Measurements from ENCODE around the gene ME3.

ME3 gene

DNA sequence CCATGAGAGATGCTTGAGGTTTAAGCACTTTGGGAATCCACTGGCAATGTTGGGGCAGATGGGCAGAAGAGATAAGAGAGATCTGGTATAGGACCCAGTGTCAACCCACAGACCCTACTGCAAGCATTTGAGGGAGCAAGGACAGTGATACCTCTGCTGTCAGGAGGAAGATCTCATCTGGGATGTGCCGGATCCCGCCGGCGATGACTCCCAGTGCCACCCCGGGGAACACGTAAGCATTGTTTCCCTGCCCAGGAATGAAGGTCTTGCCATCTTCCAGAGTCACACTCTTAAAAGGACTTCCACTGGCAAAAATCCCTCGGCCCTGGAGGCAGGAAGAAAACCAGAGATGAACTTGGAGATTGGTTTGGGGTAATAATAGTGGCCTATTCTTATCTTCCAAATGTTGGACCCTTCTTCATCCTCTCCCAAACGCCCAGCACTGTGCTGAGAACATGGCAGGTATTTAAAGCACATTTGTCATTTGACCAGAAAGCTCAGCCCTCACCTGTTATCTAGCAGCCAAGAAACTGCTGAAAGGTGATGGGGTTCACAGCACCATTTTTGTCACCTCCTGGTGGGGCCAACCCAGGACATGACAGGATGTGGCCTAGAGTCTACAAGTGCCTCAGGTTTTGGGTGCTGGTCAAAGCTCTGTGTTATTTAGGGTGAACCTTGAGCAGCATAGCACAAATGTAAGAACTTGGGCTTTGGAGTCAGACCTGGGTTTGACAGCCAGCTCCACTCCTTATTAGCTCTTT lies 226.1 kb downstream of the ME3 start:
- DNase-seq = no peak
- H3K36me3 ChIP-seq (replicated peaks) = no peaks in the 10 kb centered on the region
- H3K27ac ChIP-seq = no peak overlapping the region
- no peaks in the 10 kb centered on the region for H3K27me3 ChIP-seq (replicated peaks)
- no peak overlapping the region for H3K4me3 ChIP-seq (ENCODE audit: low read depth, low read length)
- TF ChIP-seq, protein P1, sequence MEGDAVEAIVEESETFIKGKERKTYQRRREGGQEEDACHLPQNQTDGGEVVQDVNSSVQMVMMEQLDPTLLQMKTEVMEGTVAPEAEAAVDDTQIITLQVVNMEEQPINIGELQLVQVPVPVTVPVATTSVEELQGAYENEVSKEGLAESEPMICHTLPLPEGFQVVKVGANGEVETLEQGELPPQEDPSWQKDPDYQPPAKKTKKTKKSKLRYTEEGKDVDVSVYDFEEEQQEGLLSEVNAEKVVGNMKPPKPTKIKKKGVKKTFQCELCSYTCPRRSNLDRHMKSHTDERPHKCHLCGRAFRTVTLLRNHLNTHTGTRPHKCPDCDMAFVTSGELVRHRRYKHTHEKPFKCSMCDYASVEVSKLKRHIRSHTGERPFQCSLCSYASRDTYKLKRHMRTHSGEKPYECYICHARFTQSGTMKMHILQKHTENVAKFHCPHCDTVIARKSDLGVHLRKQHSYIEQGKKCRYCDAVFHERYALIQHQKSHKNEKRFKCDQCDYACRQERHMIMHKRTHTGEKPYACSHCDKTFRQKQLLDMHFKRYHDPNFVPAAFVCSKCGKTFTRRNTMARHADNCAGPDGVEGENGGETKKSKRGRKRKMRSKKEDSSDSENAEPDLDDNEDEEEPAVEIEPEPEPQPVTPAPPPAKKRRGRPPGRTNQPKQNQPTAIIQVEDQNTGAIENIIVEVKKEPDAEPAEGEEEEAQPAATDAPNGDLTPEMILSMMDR (IDR thresholded peaks at IDR 0.05; ENCODE audit: low read depth, low read length, missing control alignments) = no peak
- in situ Hi-C loops (cut with HindIII; ENCODE audit: low pct_ligation_motif_present, low sequenced_read_pairs) = no loop called here

GRCh38 chr11:86444981-86445380 lies 227.4 kb downstream of the ME3 start:
- TF ChIP-seq, protein P1 (IDR thresholded peaks at IDR 0.05; ENCODE audit: low read depth, low read length, missing control alignments) = no peak

GRCh38 chr11:86443415-86443814 lies 229.0 kb downstream of the ME3 start:
- in situ Hi-C loops (cut with HindIII; ENCODE audit: low pct_ligation_motif_present, low sequenced_read_pairs) = no loop called here
- TF ChIP-seq, protein P1 (IDR thresholded peaks at IDR 0.05; ENCODE audit: low read depth, low read length, missing control alignments) = no peak
- no peak for DNase-seq
- no peaks in the 10 kb centered on the region for H3K36me3 ChIP-seq (replicated peaks)
- H3K27me3 ChIP-seq (replicated peaks) = no peaks in the 10 kb centered on the region
- no peak overlapping the region for H3K27ac ChIP-seq
- H3K4me3 ChIP-seq (ENCODE audit: low read depth, low read length) = no peak overlapping the region

More at GRCh38 chr11:86444981-86445380, 227.4 kb downstream of the ME3 start:
- no peaks in the 10 kb centered on the region for H3K27me3 ChIP-seq (replicated peaks)
- in situ Hi-C loops (cut with HindIII; ENCODE audit: low pct_ligation_motif_present, low sequenced_read_pairs) = no loop called here
- DNase-seq = no peak
- H3K27ac ChIP-seq = no peak overlapping the region
- no peak overlapping the region for H3K4me3 ChIP-seq (ENCODE audit: low read depth, low read length)
- H3K36me3 ChIP-seq (replicated peaks) = no peaks in the 10 kb centered on the region

- H3K27ac ChIP-seq = peak overlapping the region; percentile 26
- TF ChIP-seq, protein P1 (IDR thresholded peaks at IDR 0.05; ENCODE audit: low read depth, low read length, missing control alignments) = no peak
- no peak for DNase-seq
- no peak overlapping the region for H3K4me3 ChIP-seq (ENCODE audit: low read depth, low read length)
- H3K36me3 ChIP-seq (replicated peaks) = no peaks in the 10 kb centered on the region
- in situ Hi-C loops (cut with HindIII; ENCODE audit: low pct_ligation_motif_present, low sequenced_read_pairs) = no loop called here
- H3K27me3 ChIP-seq (replicated peaks) = no peaks in the 10 kb centered on the region
These were observed 229.6 kb downstream of the ME3 start for GRCh38 chr11:86442827-86443226.

GRCh38 chr11:86442420-86442819 lies 230.0 kb downstream of the ME3 start:
- no peak for DNase-seq
- in situ Hi-C loops (cut with HindIII; ENCODE audit: low pct_ligation_motif_present, low sequenced_read_pairs) = no loop called here
- Histone ChIP-seq H3K36me3 (replicated peaks) (no peaks in the 10 kb centered on the region), H3K27ac (peak overlapping the region; percentile 26), H3K4me3 (ENCODE audit: low read depth, low read length) (no peak overlapping the region), H3K27me3 (replicated peaks) (no peaks in the 10 kb centered on the region)
- TF ChIP-seq, protein P1 (IDR thresholded peaks at IDR 0.05; ENCODE audit: low read depth, low read length, missing control alignments) = no peak

GRCh38 chr11:86440843-86441242 lies 231.6 kb downstream of the ME3 start:
- TF ChIP-seq, protein P1 (IDR thresholded peaks at IDR 0.05; ENCODE audit: low read depth, low read length, missing control alignments) = no peak

More at GRCh38 chr11:86440843-86441242, 231.6 kb downstream of the ME3 start:
- H3K36me3 ChIP-seq (replicated peaks) = no peaks in the 10 kb centered on the region
- H3K4me3 ChIP-seq (ENCODE audit: low read depth, low read length) = no peak overlapping the region
- in situ Hi-C loops (cut with HindIII; ENCODE audit: low pct_ligation_motif_present, low sequenced_read_pairs) = no loop called here
- H3K27me3 ChIP-seq (replicated peaks) = no peaks in the 10 kb centered on the region
- H3K27ac ChIP-seq = peak overlapping the region; percentile 61
- DNase-seq = no peak

Measured in brain microvascular endothelial cell (primary cell).